Right lobe of liver (tissue), 6 donors: Measurements from ENCODE around the gene SOWAHA. TPM values are rescaled to one million over a fixed set of nuclear protein-coding genes. Genes with fewer than 3 reads are reported as not detected.

Experiments
- ATAC-seq, 4 donors: fragments of 200-7000 bp; cut with Tn5 transposase; one replicate each; pipeline ENCODE4 v1.9.1; 2020; ENCODE audit warnings: mild to moderate bottlenecking in 4 of 4, moderate library complexity in 4 of 4
- DNase-seq, 3 donors: peaks; one replicate each; pipeline ENCODE4 v3.0.0-alpha.2; 2020
- H3K27ac ChIP-seq, 3 donors: fragments of 200-600 bp; one replicate each; pipeline ENCODE4 v1.8.0; 2022
- H3K27me3 ChIP-seq, 2 donors: fragments of 200-600 bp; one replicate each; pipeline ENCODE4 v1.8.0; 2022
- H3K36me3 ChIP-seq, 4 donors: fragments of 200-600 bp; sonication (generic) in 1 of 4; one replicate each; pipeline versions ENCODE4 v1.5.1 to v1.8.0; 2017 to 2022; ENCODE audit warnings: control low read depth in 1 of 4
- H3K4me1 ChIP-seq, 4 donors: fragments of 200-600 bp; sonication (generic) in 1 of 4; one replicate each; pipeline versions ENCODE4 v1.5.1 to v1.8.0; 2017 to 2022; ENCODE audit warnings: control low read depth in 1 of 4
- H3K4me3 ChIP-seq, 3 donors: fragments of 200-600 bp; one replicate each; pipeline ENCODE4 v1.8.0; 2022
- H3K9me3 ChIP-seq, 4 donors: fragments of 200-600 bp; sonication (generic) in 1 of 4; one replicate each; pipeline versions ENCODE4 v1.5.1 to v1.8.0; 2017 to 2022; ENCODE audit warnings: control low read depth in 1 of 4
- CTCF ChIP-seq, 4 donors: fragments of 200-600 bp in 3 of 4; fragments of 450-650 bp in 1 of 4; IDR thresholded peaks; one replicate each; pipeline versions ENCODE4 v1.5.1 to v1.8.0; 2016 to 2022; ENCODE audit warnings: antibody characterized with exemption in 4 of 4, mild to moderate bottlenecking in 2 of 4
- POLR2A ChIP-seq: fragments of 450-650 bp; IDR thresholded peaks from one replicate; pipeline ENCODE4 v1.6.1; 2017; ENCODE audit warnings: antibody characterized with exemption, mild to moderate bottlenecking
- WGBS: methylation state at CpG from one replicate; pipeline ENCODE4 v1.1.6; 2018; ENCODE audit warnings: low coverage, low lambda C conversion rate; ENCODE audit not compliant: insufficient coverage; ENCODE audit errors: missing lambda C conversion rate; 5-methylcytosine and 5-hydroxymethylcytosine counted together
- intact Hi-C, 2 donors: fragments of 100-400 bp; cut with DNase I; formaldehyde crosslinking; loops; one replicate each; pipeline versions ENCODE4 v1.11.2 to v1.14.1; 2022
- total RNA-seq, 6 experiments: library from RNA; depleted of rRNA in 2 of 6; stranded (reverse); fragments of >200 nt in 2 of 6; fragmentation: NEBNext Ultra II Directional in 3 of 6; extraction: Animal tissue kit (Norgen Biotek cat#: 25700) in 3 of 6; gene quantifications; one replicate each; pipeline versions ENCODE4 v1.1.0 to v1.2.4, GENCODE V29; 2016 to 2023
- donor health status: DM: no; HTN: yes; CAD: no.
- donor health status: DM: no; HTN: no; CAD: no.
- donor health status: DM: no; HTN: no; CAD: no.
- donor health status: DM: no; HTN: yes; CAD: no.
- donor health status: DM: no; HTN: yes; CAD: no.

SOWAHA gene
- total RNA-seq, 6 experiments from 2014 or later = 0.95 to 4.7 (median 1.4) TPM

- no peak for DNase-seq
- Histone ChIP-seq H3K4me3 (no peak overlapping the region), H3K4me1 (no peaks in the 10 kb centered on the region), H3K36me3 (peaks cover 0 to 8% (median 3%) of the 10 kb centered on the region in 4 donors), H3K27ac (no peak overlapping the region), H3K9me3 (no peaks in the 10 kb centered on the region), H3K27me3 (no peaks in the 10 kb centered on the region)
- 85% methylated on average over 7 of the region's 14 CpGs for WGBS
- no peak for ATAC-seq
- TF ChIP-seq CTCF (IDR thresholded peaks at IDR 0.05) = no peak
- intact Hi-C loops = no loop called here
Measured at GRCh38 chr5:132766020-132766805, 46.9 kb upstream of the SOWAHA start.

GRCh38 chr5:132766806-132767055, 46.4 kb upstream of the SOWAHA start:
- H3K4me1 ChIP-seq = no peaks in the 10 kb centered on the region
- no peaks in the 10 kb centered on the region for H3K9me3 ChIP-seq
- no peak overlapping the region for H3K27ac ChIP-seq
- peaks cover 0 to 8% (median 3%) of the 10 kb centered on the region in 4 donors for H3K36me3 ChIP-seq
- DNase-seq (no peak), ATAC-seq (no peak)
- WGBS = no CpG with 5 or more reads among the region's 1 CpG
- H3K27me3 ChIP-seq = no peaks in the 10 kb centered on the region
- no peak for TF ChIP-seq CTCF (IDR thresholded peaks at IDR 0.05)
- TF ChIP-seq POLR2A = no peak
- H3K4me3 ChIP-seq = no peak overlapping the region
- intact Hi-C loops = no loop called here

- TF ChIP-seq POLR2A (no peak), CTCF (IDR thresholded peaks at IDR 0.05) (no peak)
- peaks cover 0 to 8% (median 3%) of the 10 kb centered on the region in 4 donors for H3K36me3 ChIP-seq
- WGBS = 100% methylated on average over 2 of the region's 2 CpGs
- no peak overlapping the region for H3K4me3 ChIP-seq
- no peaks in the 10 kb centered on the region for H3K27me3 ChIP-seq
- H3K9me3 ChIP-seq = no peaks in the 10 kb centered on the region
- DNase-seq (no peak), ATAC-seq (no peak)
- H3K4me1 ChIP-seq = no peaks in the 10 kb centered on the region
- no peak overlapping the region for H3K27ac ChIP-seq
- intact Hi-C loops = no loop called here
Measured at GRCh38 chr5:132767150-132767549, 46.0 kb upstream of the SOWAHA start.

- intact Hi-C loops = no loop called here
- Histone ChIP-seq H3K9me3 (no peaks in the 10 kb centered on the region), H3K36me3 (peaks cover 0 to 8% (median 3%) of the 10 kb centered on the region in 4 donors), H3K27ac (no peak overlapping the region), H3K4me3 (no peak overlapping the region), H3K27me3 (no peaks in the 10 kb centered on the region), H3K4me1 (no peaks in the 10 kb centered on the region)
- no peak for TF ChIP-seq CTCF (IDR thresholded peaks at IDR 0.05)
- TF ChIP-seq POLR2A = no peak
- no CpG with 5 or more reads among the region's 3 CpGs for WGBS
- ATAC-seq = no peak
- DNase-seq = no peak
Measured at GRCh38 chr5:132768485-132768868, 44.6 kb upstream of the SOWAHA start.
